Activated B cell treated with CpG ODN at 0.5 μM for 24 hours (primary cell): ENCODE results near the gene CHCHD5. TPM values are rescaled to one million over a fixed set of nuclear protein-coding genes. Genes with fewer than 3 reads are reported as not detected.
A peak's percentile ranks its signal among the peaks of the same experiment; 100 is the strongest.

Source experiments
- ATAC-seq: fragments of 200-7000 bp; cut with Tn5 transposase; one replicate; pipeline ENCODE4 v1.10.0; 2021; ENCODE audit warnings: low read depth, mild to moderate bottlenecking, moderate library complexity
- CTCF ChIA-PET: fragments of 350-600 bp; sonication (Branson Sonifier 250); formaldehyde crosslinking; loops from one replicate; lab custom pipeline; 2021; ENCODE audit warnings: antibody characterized with exemption; lab: Charles Lee
- POLR2A ChIA-PET: fragments of 350-600 bp; sonication (Branson Sonifier 250); formaldehyde crosslinking; loops from one replicate; lab custom pipeline; 2021; ENCODE audit warnings: antibody characterized with exemption; lab: Charles Lee
- DNase-seq: peaks from one replicate; pipeline ENCODE4 v3.0.0; 2022
- H3K27ac Mint-ChIP-seq: one replicate; pipeline ENCODE4 v1.8.0; 2020; ENCODE audit warnings: mixed read lengths
- H3K27me3 Mint-ChIP-seq: one replicate; pipeline ENCODE4 v1.8.0; 2021; ENCODE audit warnings: mixed read lengths
- H3K36me3 Mint-ChIP-seq: one replicate; pipeline ENCODE4 v1.8.0; 2021; ENCODE audit warnings: low read depth, mixed read lengths
- H3K4me1 Mint-ChIP-seq: one replicate; pipeline ENCODE4 v1.8.0; 2021; ENCODE audit warnings: mixed read lengths
- H3K4me3 Mint-ChIP-seq: one replicate; pipeline ENCODE4 v1.8.0; 2020; ENCODE audit warnings: mild to moderate bottlenecking, mixed read lengths
- H3K9me3 Mint-ChIP-seq: one replicate; pipeline ENCODE4 v1.8.0; 2020; ENCODE audit warnings: mixed read lengths
- CTCF ChIP-seq: fragments of 200-600 bp; IDR thresholded peaks from one replicate; pipeline ENCODE4 v1.8.0; 2022; ENCODE audit warnings: antibody characterized with exemption, mild to moderate bottlenecking
- intact Hi-C: fragments of 100-400 bp; cut with micrococcal nuclease; formaldehyde crosslinking; loops from one replicate; pipeline ENCODE4 v1.15.1; 2024
- total RNA-seq: library from RNA; stranded (reverse); gene quantifications from 2 replicates; pipeline ENCODE4 v1.2.3, GENCODE V29; 2022

CHCHD5 gene
- total RNA-seq, 1 donor from 2014 or later: 26.0 TPM

GRCh38 chr2:112622528-112622849, 38.1 kb downstream of the CHCHD5 start:
- ChIA-PET CTCF (interaction anchor here (10.8 kb wide), 1 partner anchor 103 kb away, joined by 316 read pairs; no protein-coding TSS in a partner anchor), POLR2A (interaction anchor here (0.7 kb wide), 1 partner anchor 107 kb away, joined by 3 read pairs; no protein-coding TSS in a partner anchor)
- H3K36me3 Mint-ChIP-seq: no peaks in the 10 kb centered on the region
- peaks cover 16% of the 10 kb centered on the region for H3K4me1 Mint-ChIP-seq
- no peaks in the 10 kb centered on the region for H3K9me3 Mint-ChIP-seq
- no peak for TF ChIP-seq CTCF
- intact Hi-C loops: no loop called here
- no peak overlapping the region for H3K4me3 Mint-ChIP-seq
- H3K27me3 Mint-ChIP-seq: no peaks in the 10 kb centered on the region
- DNase-seq: no peak
- no peak for ATAC-seq
- no peak overlapping the region for H3K27ac Mint-ChIP-seq

- TF ChIP-seq CTCF: no peak
- no peak overlapping the region for H3K4me3 Mint-ChIP-seq
- intact Hi-C loops: no loop called here
- ChIA-PET CTCF (interaction anchor here (1.0 to 10.8 kb wide), 6 partner anchors 21 to 116 kb away, joined by 3 to 316 read pairs (median 12); no protein-coding TSS in a partner anchor), POLR2A (interaction anchor here (0.8 to 1.5 kb wide), 5 partner anchors 20 to 101 kb away, joined by 3 to 10 read pairs (median 5); partner anchors contain the start of genes CHCHD5 and SLC20A1)
- H3K36me3 Mint-ChIP-seq: no peaks in the 10 kb centered on the region
- H3K4me1 Mint-ChIP-seq: peaks cover 16% of the 10 kb centered on the region
- no peak for DNase-seq
- H3K27me3 Mint-ChIP-seq: no peaks in the 10 kb centered on the region
- peak; percentile 75 for ATAC-seq
- no peaks in the 10 kb centered on the region for H3K9me3 Mint-ChIP-seq
- H3K27ac Mint-ChIP-seq: no peak overlapping the region
Observed at GRCh38 chr2:112623913-112624777, 39.7 kb downstream of the CHCHD5 start.

GRCh38 chr2:112625474-112626114, 41.2 kb downstream of the CHCHD5 start:
- no peaks in the 10 kb centered on the region for H3K36me3 Mint-ChIP-seq
- intact Hi-C loops: loop anchor here (1.0 to 5.0 kb wide), 8 partner anchors 20 to 332 kb away; partner anchors contain the start of gene SLC20A1

GRCh38 chr2:112626604-112627059, 42.2 kb downstream of the CHCHD5 start:
- peak; percentile 25 for TF ChIP-seq CTCF
- no peaks in the 10 kb centered on the region for H3K9me3 Mint-ChIP-seq
- peak; percentile 55 for DNase-seq
- peak overlapping the region; percentile 44 for H3K4me3 Mint-ChIP-seq
- no peaks in the 10 kb centered on the region for H3K27me3 Mint-ChIP-seq
- H3K27ac Mint-ChIP-seq: no peak overlapping the region
- no peaks in the 10 kb centered on the region for H3K36me3 Mint-ChIP-seq
- CTCF ChIA-PET: interaction anchor here (0.8 to 10.8 kb wide), 15 partner anchors 20 to 315 kb away, joined by 3 to 316 read pairs (median 6); partner anchors contain the start of gene SLC20A1
- intact Hi-C loops: loop anchor here (1.0 to 5.0 kb wide), 8 partner anchors 19 to 331 kb away; partner anchors contain the start of gene SLC20A1
- POLR2A ChIA-PET: interaction anchor here (0.6 to 3.2 kb wide), 7 partner anchors 9 to 99 kb away, joined by 3 to 38 read pairs (median 5); partner anchors contain the start of genes CHCHD5 and SLC20A1
- ATAC-seq: peak; percentile 85
- peaks cover 30% of the 10 kb centered on the region for H3K4me1 Mint-ChIP-seq

More at GRCh38 chr2:112625474-112626114, 41.2 kb downstream of the CHCHD5 start:
- H3K4me3 Mint-ChIP-seq: no peak overlapping the region
- no peak for ATAC-seq
- H3K27ac Mint-ChIP-seq: no peak overlapping the region
- no peaks in the 10 kb centered on the region for H3K9me3 Mint-ChIP-seq
- ChIA-PET POLR2A (interaction anchor here (1.2 to 3.2 kb wide), 4 partner anchors 20 to 100 kb away, joined by 5 to 38 read pairs (median 8); partner anchors contain the start of genes CHCHD5 and SLC20A1), CTCF (interaction anchor here (0.8 to 10.8 kb wide), 12 partner anchors 11 to 260 kb away, joined by 3 to 316 read pairs (median 5); no protein-coding TSS in a partner anchor)
- DNase-seq: no peak
- peaks cover 20% of the 10 kb centered on the region for H3K4me1 Mint-ChIP-seq
- H3K27me3 Mint-ChIP-seq: no peaks in the 10 kb centered on the region
- TF ChIP-seq CTCF: no peak
